OCI-LY7 (cell line): Measurements from ENCODE around the gene GRIN3A. TPM values are rescaled to one million over a fixed set of nuclear protein-coding genes. Genes with fewer than 3 reads are reported as not detected.

ENCODE experiments used
- BruUV-seq: library from RNA; stranded (reverse); fragments of 400-500 nt; replicated peaks from 2 replicates; lab custom pipeline; 2021; lab: Mats Ljungman, UMichigan
- CTCF ChIA-PET: fragments of 300-600 bp; sonication (Branson Sonifier 250); formaldehyde crosslinking; loops from one replicate; lab custom pipeline; 2022; ENCODE audit warnings: antibody characterized with exemption; ENCODE audit not compliant: unreplicated experiment; lab: Charles Lee
- POLR2A ChIA-PET: fragments of 300-600 bp; sonication (Branson Sonifier 250); formaldehyde crosslinking; loops from one replicate; lab custom pipeline; 2022; ENCODE audit warnings: antibody characterized with exemption; lab: Charles Lee
- DNase-seq: peaks from one replicate; pipeline ENCODE4 v3.0.0-alpha.2; 2015; ENCODE audit warnings: low spot score
- H2AFZ ChIP-seq: fragments of 200-600 bp; sonication (generic), shearing (Covaris generic); 2 replicates; pipeline ENCODE4 v1.6.1; 2014; ENCODE audit warnings: mild to moderate bottlenecking, antibody characterized with exemption, low read length, moderate library complexity
- H3K27ac ChIP-seq: fragments of 200-600 bp; sonication (generic); 2 replicates; pipeline ENCODE4 v1.5.1; 2014; ENCODE audit warnings: mixed run types, low read depth, mild to moderate bottlenecking, moderate library complexity, low read length, inconsistent platforms; ENCODE audit not compliant: poor library complexity, severe bottlenecking
- H3K36me3 ChIP-seq: fragments of 200-600 bp; sonication (generic); 2 replicates; pipeline ENCODE4 v1.6.1; 2014; ENCODE audit warnings: mild to moderate bottlenecking, antibody characterized with exemption, low read length, moderate library complexity, mixed read lengths; ENCODE audit not compliant: insufficient read depth
- H3K4me1 ChIP-seq: fragments of 200-600 bp; sonication (generic); 2 replicates; pipeline ENCODE4 v1.5.1; 2014; ENCODE audit warnings: mild to moderate bottlenecking, low read length; ENCODE audit not compliant: insufficient read depth, poor library complexity, severe bottlenecking
- H3K4me2 ChIP-seq: fragments of 200-600 bp; sonication (generic); 2 replicates; pipeline ENCODE4 v1.6.1; 2014; ENCODE audit warnings: mild to moderate bottlenecking, low read length
- H3K4me3 ChIP-seq: fragments of 200-600 bp; sonication (generic); 2 replicates; pipeline ENCODE4 v1.5.1; 2014; ENCODE audit warnings: mild to moderate bottlenecking, low read depth, low read length; ENCODE audit not compliant: poor library complexity, severe bottlenecking
- H3K79me2 ChIP-seq: fragments of 200-600 bp; sonication (generic); 2 replicates; pipeline ENCODE4 v1.6.1; 2016; ENCODE audit warnings: low read depth, mild to moderate bottlenecking, low read length, moderate library complexity, mixed read lengths; ENCODE audit not compliant: insufficient read depth
- H3K9me2 ChIP-seq: fragments of 200-600 bp; sonication (generic); 2 replicates; pipeline ENCODE4 v1.6.1; 2016; ENCODE audit warnings: mild to moderate bottlenecking, low read length, mixed read lengths; ENCODE audit not compliant: insufficient read depth
- H3K9me3 ChIP-seq: fragments of 200-600 bp; sonication (generic); 2 replicates; pipeline ENCODE4 v1.6.1; 2014; ENCODE audit warnings: mild to moderate bottlenecking, mixed run types, low read length, mixed read lengths
- H4K20me1 ChIP-seq: fragments of 200-600 bp; sonication (generic); 2 replicates; pipeline ENCODE4 v1.6.1; 2014; ENCODE audit warnings: mild to moderate bottlenecking, antibody characterized with exemption, low read length, moderate library complexity, mixed read lengths; ENCODE audit not compliant: insufficient read depth
- EZH2phosphoT487 ChIP-seq: fragments of 200-600 bp; sonication (generic); IDR thresholded peaks from 2 replicates; pipeline ENCODE4 v1.6.1; 2018; ENCODE audit warnings: low read depth, borderline replicate concordance, mild to moderate bottlenecking, mixed run types, antibody characterized with exemption, low read length, moderate library complexity, mixed read lengths
- intact Hi-C: fragments of 100-400 bp; cut with micrococcal nuclease; formaldehyde crosslinking; loops from one replicate; pipeline ENCODE4 v1.10.0; 2022; ENCODE audit not compliant: unreplicated experiment
- total RNA-seq, 2 experiments: library from RNA; depleted of rRNA in 1 of 2; stranded (reverse); fragments of >200 nt in 1 of 2; shearing (Covaris generic) in 1 of 2; gene quantifications; 2 replicates each; pipeline ENCODE4 v1.2.3, GENCODE V29; 2014 to 2022
- TF ChIP-seq, protein P1 (sequence below): fragments of 200-600 bp; sonication (generic); conservative IDR thresholded peaks from 2 replicates; pipeline ENCODE4 v1.5.1; 2014; ENCODE audit warnings: mild to moderate bottlenecking, antibody characterized with exemption, low read length, moderate library complexity, mixed read lengths

Gene GRIN3A
- total RNA-seq, 2 experiments from 2014 or later, result not detected

DNA sequence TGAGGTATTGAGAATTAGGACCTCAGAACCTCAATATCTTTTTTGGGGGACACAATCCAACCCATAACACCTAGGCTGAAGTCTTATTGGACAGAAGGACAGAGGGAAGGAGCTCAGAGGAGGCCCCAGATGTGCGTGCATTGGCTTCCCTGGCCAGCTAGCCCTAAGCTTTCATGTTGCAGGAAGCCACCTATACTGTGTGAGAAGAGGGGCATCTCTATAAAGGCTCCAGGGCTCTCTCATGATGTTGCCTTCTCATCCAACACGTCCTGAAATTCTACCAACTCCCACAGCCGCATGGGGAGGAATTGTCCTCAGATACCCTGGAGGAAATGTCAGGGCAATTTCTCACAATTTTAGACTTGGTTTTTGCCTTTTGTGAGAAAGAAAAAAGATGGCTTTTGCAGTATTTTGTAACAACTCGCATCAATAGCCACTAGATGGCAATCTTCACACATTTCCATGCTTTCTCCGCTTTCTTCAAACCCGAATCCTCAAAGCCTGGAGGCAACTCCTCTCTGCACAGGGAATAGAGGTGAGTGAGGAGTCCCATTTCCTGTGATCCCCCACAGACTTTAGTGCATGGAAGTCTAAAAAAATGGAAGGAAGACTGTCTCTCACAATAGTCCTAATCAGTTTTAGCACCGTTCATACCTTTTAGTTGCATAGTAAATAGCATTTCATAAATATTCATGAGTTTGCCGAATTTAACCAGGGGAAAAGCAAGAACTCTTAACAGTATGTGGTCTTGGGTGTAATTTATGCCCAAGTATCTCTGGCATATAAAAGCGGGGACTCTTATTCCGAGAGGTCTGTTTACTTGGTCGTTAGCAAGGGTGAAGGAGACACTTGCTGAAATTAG is 136.3 kb downstream of the GRIN3A start:
- no peaks in the 10 kb centered on the region for H3K36me3 ChIP-seq
- no peak overlapping the region for H3K27ac ChIP-seq
- peak overlapping the region; percentile 53; the same call in 1 of the 2 replicates for H3K4me2 ChIP-seq
- H3K4me3 ChIP-seq, result no peak overlapping the region
- ChIA-PET CTCF (no interaction called here), POLR2A (interaction anchor here (0.9 kb wide), 1 partner anchor 11 kb away, joined by 3 read pairs; no protein-coding TSS in a partner anchor)
- H3K9me3 ChIP-seq, result no peaks in the 10 kb centered on the region
- no peak for TF ChIP-seq EZH2phosphoT487
- TF ChIP-seq, protein P1, sequence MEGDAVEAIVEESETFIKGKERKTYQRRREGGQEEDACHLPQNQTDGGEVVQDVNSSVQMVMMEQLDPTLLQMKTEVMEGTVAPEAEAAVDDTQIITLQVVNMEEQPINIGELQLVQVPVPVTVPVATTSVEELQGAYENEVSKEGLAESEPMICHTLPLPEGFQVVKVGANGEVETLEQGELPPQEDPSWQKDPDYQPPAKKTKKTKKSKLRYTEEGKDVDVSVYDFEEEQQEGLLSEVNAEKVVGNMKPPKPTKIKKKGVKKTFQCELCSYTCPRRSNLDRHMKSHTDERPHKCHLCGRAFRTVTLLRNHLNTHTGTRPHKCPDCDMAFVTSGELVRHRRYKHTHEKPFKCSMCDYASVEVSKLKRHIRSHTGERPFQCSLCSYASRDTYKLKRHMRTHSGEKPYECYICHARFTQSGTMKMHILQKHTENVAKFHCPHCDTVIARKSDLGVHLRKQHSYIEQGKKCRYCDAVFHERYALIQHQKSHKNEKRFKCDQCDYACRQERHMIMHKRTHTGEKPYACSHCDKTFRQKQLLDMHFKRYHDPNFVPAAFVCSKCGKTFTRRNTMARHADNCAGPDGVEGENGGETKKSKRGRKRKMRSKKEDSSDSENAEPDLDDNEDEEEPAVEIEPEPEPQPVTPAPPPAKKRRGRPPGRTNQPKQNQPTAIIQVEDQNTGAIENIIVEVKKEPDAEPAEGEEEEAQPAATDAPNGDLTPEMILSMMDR, result peak; percentile 87
- no TSS peak for BruUV-seq
- no peaks in the 10 kb centered on the region for H3K4me1 ChIP-seq
- no peaks in the 10 kb centered on the region for H3K79me2 ChIP-seq
- no peak overlapping the region for H2AFZ ChIP-seq
- peak; percentile 34 for DNase-seq
- intact Hi-C loops, result no loop called here
- H3K9me2 ChIP-seq, result no peaks in the 10 kb centered on the region
- H4K20me1 ChIP-seq, result no peaks in the 10 kb centered on the region

DNA sequence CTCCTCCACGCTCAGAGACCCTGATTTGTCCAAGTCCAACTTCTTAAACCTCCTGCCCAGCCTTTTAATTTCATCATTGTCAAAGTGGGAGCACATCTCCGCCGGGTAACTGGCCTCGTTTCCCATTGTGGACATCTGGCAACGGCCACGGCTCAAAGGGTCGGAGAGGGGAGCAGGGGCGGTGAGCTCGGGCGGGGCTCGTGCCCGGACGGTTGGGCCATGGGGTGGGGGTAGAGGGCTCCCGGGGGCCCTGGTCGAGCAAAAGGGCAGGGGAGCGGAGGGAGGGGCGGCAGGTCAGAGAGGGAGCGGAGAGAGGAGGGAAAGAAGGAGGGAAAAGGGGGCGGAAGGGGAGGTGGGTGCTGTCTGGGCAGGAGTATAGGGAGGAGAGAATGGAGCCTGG is 143.7 kb downstream of the GRIN3A start, which contains the start of gene PPP3R2:
Gene PPP3R2 (minus strand): TSS at position 174 of the 400 bp plus-strand sequence. CDS start 48 bp downstream, at position 126.
- no peaks in the 10 kb centered on the region for H3K9me2 ChIP-seq
- intact Hi-C loops, result no loop called here
- no peaks in the 10 kb centered on the region for H3K36me3 ChIP-seq
- H3K4me3 ChIP-seq, result no peak within 1 kb of the TSS
- H3K27ac ChIP-seq, result no peak within 1 kb of the TSS
- ChIA-PET POLR2A (no interaction called here), CTCF (no interaction called here)
- no TSS peak for BruUV-seq
- no peaks in the 10 kb centered on the region for H4K20me1 ChIP-seq
- no peak within 1 kb of the TSS for H2AFZ ChIP-seq
- TF ChIP-seq, protein P1, result no peak
- no peak for DNase-seq
- no peak within 1 kb of the TSS for H3K4me2 ChIP-seq
- no peaks in the 10 kb centered on the region for H3K4me1 ChIP-seq
- no peaks in the 10 kb centered on the region for H3K9me3 ChIP-seq
- no peaks in the 10 kb centered on the region for H3K79me2 ChIP-seq

DNA sequence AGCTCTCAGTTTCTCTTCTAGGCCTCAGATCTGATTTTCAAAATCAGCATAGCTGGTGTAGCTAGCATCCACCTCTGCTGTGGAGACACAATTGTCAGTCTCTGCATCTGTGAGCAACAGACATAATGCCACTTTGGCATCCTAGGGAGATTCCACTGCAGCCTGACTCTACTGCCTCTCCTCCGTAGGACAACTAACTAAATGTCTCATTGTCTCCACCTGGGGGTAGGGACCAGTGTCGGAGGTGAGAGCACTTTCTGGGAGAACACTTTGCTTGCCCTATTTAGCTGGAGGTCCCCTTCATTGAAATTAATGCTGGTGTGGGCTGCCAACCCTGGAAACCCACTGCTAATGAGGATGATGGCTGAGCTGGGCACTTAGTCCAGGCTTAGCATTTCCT is 145.1 kb downstream of the GRIN3A start:
- no peaks in the 10 kb centered on the region for H4K20me1 ChIP-seq
- H3K9me2 ChIP-seq, result no peaks in the 10 kb centered on the region
- H3K4me3 ChIP-seq, result no peak overlapping the region
- no peaks in the 10 kb centered on the region for H3K4me1 ChIP-seq
- no peak for DNase-seq
- no peaks in the 10 kb centered on the region for H3K36me3 ChIP-seq
- intact Hi-C loops, result no loop called here
- no peak overlapping the region for H3K4me2 ChIP-seq
- BruUV-seq, result no TSS peak
- H3K9me3 ChIP-seq, result no peaks in the 10 kb centered on the region
- H3K79me2 ChIP-seq, result no peaks in the 10 kb centered on the region
- H2AFZ ChIP-seq, result no peak overlapping the region
- no peak overlapping the region for H3K27ac ChIP-seq
- ChIA-PET POLR2A (no interaction called here), CTCF (no interaction called here)
- TF ChIP-seq, protein P1, result peak; percentile 22; the same call in 1 of the 2 replicates
- TF ChIP-seq EZH2phosphoT487, result no peak
